SK-MEL-5 (cell line): ENCODE results near the gene NEDD4L. TPM values are rescaled to one million over a fixed set of nuclear protein-coding genes. Genes with fewer than 3 reads are reported as not detected.
A peak's percentile ranks its signal among the peaks of the same experiment; 100 is the strongest.
"Not testable (repeated sequence)": the region's sequence is repeated elsewhere in the genome, so short reads cannot be mapped to it uniquely, and the experiment has no call there.

Experiments
- DNase-seq: peaks from one replicate; pipeline ENCODE4 v3.0.0-alpha.2; 2016; ENCODE audit warnings: low read depth, low spot score
- in situ Hi-C: cut with HindIII; loops from 2 replicates; pipeline ENCODE4 v1.10.0; 2016; ENCODE audit warnings: low sequenced_read_pairs, high pct_unique_total_duplicates, low pct_unique_long_range_greater_than_20kb
- total RNA-seq: library from RNA; depleted of rRNA; stranded (reverse); fragments of >200 nt; shearing (Covaris generic); gene quantifications from 2 replicates; pipeline ENCODE4 v1.2.3, GENCODE V29; 2014

Gene NEDD4L
- total RNA-seq, 1 experiment from 2014 or later, result 215 TPM

DNA sequence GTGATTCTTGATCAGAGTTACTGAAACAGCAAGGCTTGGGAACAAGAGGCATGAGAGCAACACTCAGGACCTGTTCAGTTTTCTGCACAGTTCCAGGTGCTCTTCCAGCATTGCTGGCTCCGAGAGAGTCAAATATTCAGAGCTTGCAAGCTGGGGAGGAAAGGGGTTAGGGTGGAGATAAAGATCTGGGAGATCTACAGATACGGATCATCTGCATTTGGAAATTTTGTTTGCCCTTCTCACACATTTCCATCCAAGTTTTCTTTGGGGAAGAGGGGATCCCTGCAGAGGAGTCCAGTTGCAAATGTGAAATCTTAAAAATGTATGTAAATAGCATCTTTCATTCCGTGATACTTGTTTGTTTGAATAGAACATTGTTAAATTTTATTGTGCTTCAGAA, 108.2 kb downstream of the NEDD4L start:
- in situ Hi-C loops, result no loop called here
- no peak for DNase-seq

DNA sequence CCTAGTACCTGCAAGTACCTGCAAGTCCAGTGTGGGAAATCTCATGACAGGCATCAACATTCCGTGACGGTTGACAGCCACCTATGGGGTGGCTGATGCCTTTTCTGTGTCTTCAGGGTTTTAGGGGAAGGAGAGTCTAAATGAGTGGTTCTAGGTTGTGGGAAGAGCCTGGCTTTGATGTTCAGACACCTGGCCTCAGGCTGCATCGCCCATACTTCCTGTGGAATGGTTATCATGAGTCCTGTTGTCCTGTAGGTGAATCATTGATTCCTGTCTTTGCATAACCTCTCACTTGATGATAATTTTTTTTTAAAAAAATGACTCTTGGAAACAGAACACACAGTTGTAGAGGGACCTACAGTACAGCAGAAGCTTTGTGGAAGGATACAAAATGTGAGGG, 108.9 kb downstream of the NEDD4L start:
- in situ Hi-C loops, result no loop called here

DNA sequence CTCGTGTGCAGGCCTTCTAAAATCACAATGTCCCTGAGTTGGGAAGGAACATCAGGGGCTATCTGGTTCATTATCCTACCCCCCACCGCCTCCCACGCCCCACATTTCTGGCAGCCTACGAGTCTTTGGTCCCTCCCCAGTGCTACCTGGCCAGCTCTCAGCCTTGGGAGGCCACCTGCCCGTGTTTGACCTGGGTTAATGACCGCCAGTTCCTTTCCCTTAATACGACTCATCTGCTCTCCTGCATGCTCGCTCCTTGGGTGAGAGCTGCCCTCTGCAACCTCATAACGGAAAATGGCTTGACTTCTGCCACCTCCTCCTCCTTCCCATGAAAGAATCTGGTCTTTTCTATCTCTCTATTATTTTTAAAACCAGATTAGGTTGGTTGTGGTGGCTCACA, 112.5 kb downstream of the NEDD4L start:
- DNase-seq, result no peak
- in situ Hi-C loops, result no loop called here

More for the DNA sequence above, 108.9 kb downstream of the NEDD4L start:
- no peak for DNase-seq

DNA sequence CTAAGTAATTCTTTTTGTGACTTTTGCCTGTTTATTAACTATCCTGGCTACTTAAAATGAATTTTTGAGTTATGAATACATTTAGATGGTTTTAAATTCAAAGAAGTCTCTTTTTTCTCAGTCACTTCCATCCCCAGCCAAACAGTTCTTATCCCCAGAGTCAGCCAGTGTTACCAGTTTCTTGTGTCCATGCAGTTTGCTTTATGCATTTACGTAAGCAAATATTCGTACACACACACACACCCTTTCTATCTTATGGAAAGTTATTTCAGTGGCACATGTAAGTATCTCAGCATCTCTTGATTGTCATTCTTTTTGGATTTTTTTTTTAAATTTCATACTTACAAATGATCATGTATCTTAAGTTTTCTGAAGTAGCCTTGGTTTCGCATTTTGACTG, 113.2 kb downstream of the NEDD4L start:
- in situ Hi-C loops, result no loop called here
- DNase-seq, result no peak

DNA sequence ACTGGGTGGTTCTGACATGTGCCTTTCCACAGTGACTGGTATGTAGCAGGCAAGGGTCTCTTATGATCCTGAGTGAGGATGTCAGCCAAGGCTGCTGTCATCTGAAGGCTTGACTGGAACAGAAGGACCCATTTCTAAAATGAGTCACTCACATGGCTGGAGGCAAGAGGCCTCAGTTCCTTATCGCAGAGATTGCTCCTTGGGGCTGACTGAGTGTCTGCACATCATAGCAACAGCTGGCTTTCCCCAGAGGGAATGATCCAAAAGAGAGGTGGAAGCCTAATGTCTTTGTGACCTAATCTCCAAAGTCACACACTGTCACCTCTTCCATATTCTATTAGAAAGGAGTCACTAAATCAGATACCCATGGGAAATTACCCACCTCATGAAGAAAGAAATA, 114.0 kb downstream of the NEDD4L start:
- peak; percentile 23 for DNase-seq
- in situ Hi-C loops, result no loop called here

DNA sequence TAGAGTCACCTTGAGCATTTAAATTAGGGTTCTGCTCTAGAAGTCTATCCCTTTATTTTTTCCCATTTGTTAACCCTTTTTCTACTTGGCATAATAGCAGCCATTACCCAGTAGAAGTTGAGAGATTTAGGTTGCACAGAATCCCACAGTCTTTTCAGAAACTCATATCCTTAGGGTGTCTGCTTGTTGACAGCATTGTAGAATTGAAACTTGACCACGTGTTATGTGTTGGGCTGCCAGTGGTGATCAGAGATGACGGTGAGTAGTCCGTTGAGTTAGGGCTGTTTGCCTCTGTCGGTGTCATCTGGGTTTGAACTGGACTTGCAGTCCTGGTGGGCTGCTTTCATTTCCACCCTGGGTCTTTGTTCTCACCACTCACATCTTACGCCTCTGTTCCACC, 114.4 kb downstream of the NEDD4L start:
- in situ Hi-C loops, result no loop called here
- no peak for DNase-seq

DNA sequence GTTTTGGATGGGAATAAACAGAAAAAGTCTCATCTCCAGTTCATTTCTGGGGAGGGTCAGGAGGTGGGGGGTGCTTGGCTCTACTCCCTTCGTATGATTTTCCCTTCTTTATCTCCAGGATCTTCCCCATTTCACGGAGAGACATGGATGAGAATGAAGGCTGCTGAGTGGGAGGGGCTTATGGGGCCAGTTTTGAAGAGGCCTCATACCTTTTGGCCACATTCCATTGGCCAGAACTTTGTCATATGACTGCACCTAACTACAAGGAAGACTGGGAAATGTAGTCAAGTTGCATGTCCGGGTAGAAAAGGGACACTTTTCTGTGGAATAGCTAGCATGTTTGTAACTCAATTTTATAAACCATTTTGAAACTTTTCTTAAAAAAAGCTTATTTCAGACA, 117.6 kb downstream of the NEDD4L start:
- peak; percentile 60 for DNase-seq
- in situ Hi-C loops, result no loop called here

DNA sequence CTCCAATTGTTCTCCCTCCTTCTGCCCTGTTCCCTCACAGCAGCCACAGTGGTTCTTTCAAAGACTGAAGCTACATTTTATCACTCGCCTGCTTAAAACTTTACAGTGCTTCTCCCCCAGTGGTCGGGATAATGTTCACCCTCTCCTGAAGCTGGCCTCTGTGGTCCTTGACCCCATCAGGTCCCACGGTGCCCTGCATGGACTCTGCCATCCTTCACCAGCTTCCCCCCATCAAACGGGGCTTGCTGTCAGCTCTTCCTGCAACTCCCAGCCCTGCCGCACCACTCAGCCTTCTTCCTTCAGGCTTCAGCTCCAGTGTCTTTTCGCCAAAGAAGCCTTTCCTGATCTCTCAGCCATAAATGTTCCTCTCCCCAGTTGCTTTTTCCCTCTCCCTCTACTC, 118.1 kb downstream of the NEDD4L start:
- DNase-seq, result no peak
- in situ Hi-C loops, result no loop called here

DNA sequence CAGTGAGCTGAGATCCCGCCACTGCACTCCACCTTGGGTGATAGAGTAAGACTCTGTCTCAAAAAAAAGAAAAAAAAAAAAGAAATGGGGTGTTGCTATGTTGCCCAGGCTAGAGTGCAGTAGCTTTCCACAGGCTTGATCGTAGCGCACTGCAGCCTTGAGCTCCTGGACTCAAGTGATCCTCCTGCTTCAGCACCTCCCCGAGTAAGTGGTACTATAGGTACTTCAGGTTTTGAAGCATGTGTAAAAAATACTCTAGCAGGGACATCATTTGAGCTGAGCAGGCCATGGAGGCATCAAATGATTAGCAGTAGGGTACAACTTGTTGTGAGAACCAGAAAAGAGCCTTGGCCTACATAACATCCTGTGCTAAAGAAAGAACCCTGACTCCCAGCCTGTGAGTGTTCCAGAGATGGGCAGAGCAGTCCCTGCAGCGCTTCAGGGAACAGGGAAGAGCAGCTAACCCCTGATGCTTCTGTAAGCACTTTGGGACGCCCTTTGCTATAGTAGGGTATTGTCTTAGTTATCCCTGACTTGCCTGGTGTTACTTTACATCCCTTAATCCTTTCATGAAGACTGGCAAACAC, 119.1 kb downstream of the NEDD4L start:
- DNase-seq, result no peak
- in situ Hi-C loops, result no loop called here

DNA sequence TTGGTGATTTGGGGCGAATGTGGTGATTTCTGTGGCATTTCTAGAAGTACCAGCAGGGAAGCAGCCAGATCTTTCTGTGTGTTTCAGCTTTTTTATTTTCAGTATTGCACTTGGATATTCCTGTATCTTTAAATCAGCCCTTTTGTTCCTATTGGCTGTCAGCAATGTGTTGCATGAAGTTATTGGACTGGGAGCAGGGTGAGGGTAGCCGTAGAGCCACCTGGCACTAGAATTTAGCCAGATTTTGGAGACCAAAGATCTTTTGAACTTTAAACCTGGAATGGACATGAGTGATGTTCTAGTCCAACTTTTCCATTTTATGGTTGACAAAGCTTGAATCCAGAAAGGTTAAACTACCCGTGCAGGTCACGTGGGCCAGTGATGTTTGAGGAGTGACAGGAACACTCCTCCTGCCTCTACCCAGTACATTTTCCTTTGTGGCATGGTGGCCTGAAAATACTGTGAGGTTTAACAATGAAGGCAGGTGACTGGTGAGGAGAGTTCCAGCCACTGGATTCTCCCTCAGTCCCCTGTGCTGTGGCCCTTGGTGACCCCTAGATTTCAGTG, 122.3 kb downstream of the NEDD4L start:
- DNase-seq, result no peak
- in situ Hi-C loops, result no loop called here

DNA sequence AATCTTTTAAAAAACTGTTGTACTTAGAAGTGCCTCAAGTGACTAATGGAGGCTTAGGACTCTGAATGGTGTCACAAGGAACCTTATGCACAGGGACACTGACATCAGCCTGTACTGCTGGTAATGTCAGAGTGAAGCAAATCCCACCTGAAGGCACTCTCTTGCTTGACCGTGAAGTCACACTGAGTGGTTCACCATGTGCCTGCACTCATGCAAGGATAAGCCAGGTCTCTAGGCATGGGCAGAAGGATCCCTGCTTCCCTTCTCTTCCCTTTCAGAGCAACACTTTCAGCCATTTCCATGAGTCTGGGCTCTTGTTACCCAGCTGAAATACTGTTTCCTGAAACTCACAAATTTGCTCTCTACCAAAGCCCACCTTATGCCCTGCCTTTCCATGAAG, 123.0 kb downstream of the NEDD4L start:
- in situ Hi-C loops, result no loop called here

DNA sequence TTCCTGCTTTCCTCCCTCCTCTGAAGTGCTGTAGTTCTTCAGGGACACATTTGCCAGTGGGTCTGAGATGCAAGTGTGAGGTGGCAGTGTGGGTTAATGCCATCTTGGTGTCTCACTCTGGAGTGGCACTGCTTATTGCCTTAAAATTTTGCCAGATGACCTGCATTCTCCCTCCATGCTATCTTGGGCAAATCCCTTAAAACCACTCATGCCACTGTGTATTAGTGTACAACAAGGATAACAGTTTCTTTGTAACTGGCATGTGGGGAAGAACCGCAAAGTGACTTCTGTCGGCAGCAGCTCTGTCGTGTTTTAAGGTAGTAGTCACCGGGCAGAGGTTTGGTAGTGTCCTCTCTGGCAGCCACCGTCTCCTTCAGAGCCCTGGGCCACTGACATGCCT, 124.2 kb downstream of the NEDD4L start:
- in situ Hi-C loops, result no loop called here

More for the DNA sequence above, 123.0 kb downstream of the NEDD4L start:
- DNase-seq, result no peak

DNA sequence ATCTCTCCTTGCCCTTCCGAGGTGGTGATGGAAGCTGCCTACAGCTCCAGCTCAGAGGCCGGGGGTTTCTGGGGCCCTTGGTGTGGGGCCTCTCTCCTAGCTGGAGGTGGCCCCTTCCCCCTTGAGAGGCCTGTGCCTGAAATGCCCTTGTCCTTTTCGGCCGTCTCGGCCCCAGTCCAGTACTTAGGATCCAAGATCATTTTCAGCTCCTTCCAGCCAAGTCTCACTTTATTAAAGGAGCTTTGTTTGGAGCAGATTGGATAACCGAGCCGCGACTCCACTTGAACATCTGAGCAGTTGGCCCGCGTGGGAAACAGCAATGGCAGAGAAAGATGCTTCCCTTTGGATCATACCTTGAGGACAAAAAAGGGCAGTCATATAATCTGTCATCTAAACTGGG, 125.0 kb downstream of the NEDD4L start:
- in situ Hi-C loops, result no loop called here
- peak; percentile 22 for DNase-seq

More for the DNA sequence above, 124.2 kb downstream of the NEDD4L start:
- no peak for DNase-seq

DNA sequence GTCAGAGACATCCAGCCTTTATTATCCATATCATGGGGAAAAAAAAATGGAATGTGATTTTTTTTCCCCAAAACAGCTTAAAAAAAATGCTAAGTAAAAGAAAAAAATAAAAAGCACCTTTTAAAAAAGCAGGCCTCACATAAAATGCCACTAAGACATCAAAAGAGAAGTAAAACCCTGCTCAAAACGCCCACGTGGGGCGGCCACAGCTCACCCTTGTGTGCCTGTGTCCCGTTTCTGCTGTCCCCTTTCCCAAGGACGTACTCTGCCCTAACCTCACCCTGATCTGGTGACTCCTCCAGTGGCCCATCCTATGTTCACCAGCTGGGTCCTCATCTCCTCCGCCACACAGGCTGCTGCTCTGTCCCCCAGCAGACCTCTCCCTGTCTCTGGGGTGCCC, 125.4 kb downstream of the NEDD4L start:
- no peak for DNase-seq
- in situ Hi-C loops, result no loop called here

DNA sequence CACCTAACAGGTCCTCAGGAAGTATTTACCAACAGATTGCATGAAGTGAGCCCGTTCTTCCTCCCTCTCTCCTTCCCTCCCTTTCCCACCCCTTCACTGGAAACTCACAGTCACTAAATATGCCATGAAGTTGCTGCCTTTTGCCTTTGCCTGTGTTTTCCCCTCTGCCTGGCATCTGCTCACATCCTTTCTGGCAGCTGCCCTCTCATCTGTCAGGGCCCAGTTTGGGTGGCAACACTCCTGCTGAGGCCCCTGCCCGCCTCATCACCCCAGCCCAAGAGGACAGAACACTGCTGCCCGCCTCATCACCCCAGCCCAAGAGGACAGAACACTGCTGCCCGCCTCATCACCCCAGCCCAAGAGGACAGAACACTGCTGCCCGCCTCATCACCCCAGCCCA, 126.0 kb downstream of the NEDD4L start:
- in situ Hi-C loops, DNase-seq: not testable (repeated sequence)

DNA sequence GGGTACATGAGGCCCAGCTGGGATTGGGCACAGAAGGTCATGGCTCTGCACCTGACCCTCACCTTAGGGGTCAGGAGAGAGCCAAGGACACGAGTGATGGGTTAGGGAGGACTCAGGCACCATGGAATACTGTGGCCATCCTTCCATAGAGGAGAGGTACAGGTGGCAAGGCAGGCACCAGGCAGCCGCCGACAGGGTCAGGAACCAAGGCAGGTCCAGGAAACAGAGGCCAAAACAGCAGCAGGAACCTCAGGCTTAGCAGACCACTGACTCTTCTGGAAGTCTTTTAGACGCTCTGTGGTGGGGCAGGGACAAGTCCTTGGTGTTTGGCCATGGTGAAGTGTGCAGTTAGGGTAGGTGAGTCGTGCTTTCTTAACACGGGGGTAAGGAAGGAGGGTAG, 128.0 kb downstream of the NEDD4L start:
- no peak for DNase-seq
- in situ Hi-C loops, result no loop called here

DNA sequence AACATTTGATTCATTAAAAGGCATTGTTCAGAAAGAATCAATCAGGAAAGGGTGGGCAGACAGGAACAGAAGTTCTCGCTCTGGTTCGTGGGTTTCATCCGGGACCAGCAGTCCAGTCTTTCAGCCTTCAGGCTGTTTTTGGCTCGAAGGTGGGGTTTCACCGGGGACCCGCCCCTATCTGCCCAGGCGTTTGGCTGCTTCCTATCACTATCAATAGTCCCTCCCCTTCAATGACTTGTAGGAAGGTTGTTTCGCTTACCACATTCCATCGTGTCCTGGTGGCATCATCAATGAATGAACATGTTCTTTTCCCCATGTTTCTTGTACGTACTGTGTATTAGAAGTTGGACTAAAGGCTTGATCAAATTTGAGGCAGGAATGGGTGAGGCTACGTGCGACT, 130.3 kb downstream of the NEDD4L start:
- DNase-seq, result no peak
- in situ Hi-C loops, result no loop called here

DNA sequence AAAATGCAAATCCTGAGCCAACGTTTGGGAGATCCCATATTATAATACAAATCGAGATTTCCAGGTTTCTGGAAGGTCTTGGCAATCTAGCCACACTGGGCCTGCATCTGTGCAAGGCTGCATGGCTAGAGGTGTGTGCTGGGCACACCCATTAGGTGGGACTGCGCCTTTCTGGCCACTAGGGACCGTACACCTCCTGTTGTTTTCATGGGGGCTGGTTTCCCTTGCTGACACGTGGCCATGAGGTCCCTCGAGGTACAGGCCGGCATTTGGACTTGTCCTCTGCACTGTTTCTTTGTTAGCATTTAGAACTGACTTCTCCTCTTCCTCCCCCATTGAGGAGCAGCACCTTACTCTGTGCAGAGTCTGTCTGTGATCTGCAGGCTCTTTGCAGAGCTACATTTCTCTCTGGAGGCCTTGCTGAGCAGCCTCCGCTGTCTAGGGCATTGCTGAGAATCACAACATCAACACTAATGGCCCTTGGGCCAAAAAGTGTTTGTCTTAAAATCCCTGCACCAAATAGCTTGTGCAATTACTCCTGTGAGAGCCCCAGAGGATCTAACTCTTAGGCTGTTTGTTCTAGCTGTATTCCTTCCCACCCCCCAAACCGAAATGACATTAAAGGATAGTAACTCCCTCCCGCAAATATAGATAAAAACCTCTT, 131.2 kb downstream of the NEDD4L start:
- in situ Hi-C loops, result no loop called here
- DNase-seq, result no peak

DNA sequence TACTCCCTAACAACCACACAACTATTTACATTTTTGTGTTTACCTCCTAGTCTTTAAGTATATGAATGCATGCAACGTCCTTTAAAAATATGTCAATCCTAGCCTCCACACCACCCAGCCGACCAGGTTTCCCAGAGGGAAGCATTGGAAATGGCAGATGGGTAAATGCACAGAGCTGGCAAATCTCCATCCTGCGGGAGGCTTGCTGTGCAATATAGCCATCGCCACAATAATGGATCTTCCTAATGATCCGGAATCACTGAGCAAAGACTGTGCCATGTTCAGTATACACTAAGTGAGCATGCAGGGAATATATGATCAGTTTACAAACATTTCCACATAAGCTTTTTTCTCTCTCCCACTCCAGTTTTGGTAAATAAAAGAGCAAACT, 131.8 kb downstream of the NEDD4L start:
- no peak for DNase-seq
- in situ Hi-C loops, result no loop called here
